Muscle layer of colon (tissue), 2 donors: Measurements from ENCODE around the gene AHCY.

Experiments
- H3K27ac ChIP-seq: one replicate; pipeline ENCODE4 v1.7.0; 2013; ENCODE audit warnings: low read depth, mild to moderate bottlenecking, low read length, moderate library complexity
- H3K27me3 ChIP-seq, 2 donors: one replicate each; pipeline ENCODE4 v1.7.0; 2013; ENCODE audit warnings: low read length in 2 of 2, mild to moderate bottlenecking in 2 of 2; ENCODE audit not compliant: insufficient read depth in 2 of 2, control insufficient read depth in 1 of 2
- H3K36me3 ChIP-seq: one replicate; pipeline ENCODE4 v1.7.0; 2013; ENCODE audit warnings: mild to moderate bottlenecking, low read length; ENCODE audit not compliant: insufficient read depth
- H3K4me1 ChIP-seq: one replicate; pipeline ENCODE4 v1.7.0; 2013; ENCODE audit warnings: mild to moderate bottlenecking, low read length; ENCODE audit not compliant: insufficient read depth
- H3K4me3 ChIP-seq, 2 donors: one replicate each; pipeline ENCODE4 v1.7.0; 2013; ENCODE audit warnings: low read length in 2 of 2, low read depth in 1 of 2, mild to moderate bottlenecking in 1 of 2, moderate library complexity in 1 of 2
- H3K9ac ChIP-seq: one replicate; pipeline ENCODE4 v1.7.0; 2013; ENCODE audit warnings: low read length
- H3K9me3 ChIP-seq: one replicate; pipeline ENCODE4 v1.7.0; 2013; ENCODE audit warnings: mild to moderate bottlenecking, low read length
- donor health status: abdominal sarcoma.
- donor health status: Adenocarcinoma of cecum.

AHCY gene

GRCh38 chr20:34320861-34321260, 17.7 kb upstream of the AHCY start:
- Histone ChIP-seq H3K36me3 (no peaks in the 10 kb centered on the region), H3K27ac (no peak overlapping the region), H3K4me1 (no peaks in the 10 kb centered on the region), H3K9ac (no peak overlapping the region), H3K27me3 (no peaks in the 10 kb centered on the region), H3K4me3 (no peak overlapping the region), H3K9me3 (no peaks in the 10 kb centered on the region)

- H3K4me3 ChIP-seq = no peak overlapping the region
These were observed 15.7 kb upstream of the AHCY start for GRCh38 chr20:34318609-34319443.

GRCh38 chr20:34316196-34316814, 13.2 kb upstream of the AHCY start:
- Histone ChIP-seq H3K27ac (no peak overlapping the region), H3K36me3 (no peaks in the 10 kb centered on the region), H3K9ac (no peak overlapping the region), H3K9me3 (no peaks in the 10 kb centered on the region), H3K4me3 (no peak overlapping the region), H3K4me1 (peaks cover 9% of the 10 kb centered on the region), H3K27me3 (peaks cover 0 to 4% of the 10 kb centered on the region in 2 donors)

More at GRCh38 chr20:34318609-34319443, 15.7 kb upstream of the AHCY start:
- no peaks in the 10 kb centered on the region for H3K27me3 ChIP-seq
- H3K4me1 ChIP-seq = no peaks in the 10 kb centered on the region
- no peaks in the 10 kb centered on the region for H3K36me3 ChIP-seq
- no peak overlapping the region for H3K9ac ChIP-seq
- no peak overlapping the region for H3K27ac ChIP-seq
- no peaks in the 10 kb centered on the region for H3K9me3 ChIP-seq

GRCh38 chr20:34315236-34315635, 12.1 kb upstream of the AHCY start:
- Histone ChIP-seq H3K36me3 (no peaks in the 10 kb centered on the region), H3K4me3 (no peak overlapping the region), H3K27me3 (peaks cover 0 to 4% of the 10 kb centered on the region in 2 donors), H3K9ac (no peak overlapping the region), H3K27ac (no peak overlapping the region), H3K4me1 (peaks cover 9% of the 10 kb centered on the region), H3K9me3 (no peaks in the 10 kb centered on the region)

GRCh38 chr20:34312544-34313217, 9.5 kb upstream of the AHCY start:
- H3K4me1 ChIP-seq = peaks cover 9% of the 10 kb centered on the region
- no peak overlapping the region for H3K9ac ChIP-seq

GRCh38 chr20:34312024-34312460, 8.9 kb upstream of the AHCY start:
- Histone ChIP-seq H3K4me3 (no peak overlapping the region), H3K4me1 (peaks cover 9% of the 10 kb centered on the region), H3K36me3 (no peaks in the 10 kb centered on the region), H3K27ac (no peak overlapping the region), H3K9ac (no peak overlapping the region), H3K9me3 (no peaks in the 10 kb centered on the region), H3K27me3 (peaks cover 0 to 4% of the 10 kb centered on the region in 2 donors)

More at GRCh38 chr20:34312544-34313217, 9.5 kb upstream of the AHCY start:
- H3K9me3 ChIP-seq = no peaks in the 10 kb centered on the region
- H3K27ac ChIP-seq = no peak overlapping the region
- H3K36me3 ChIP-seq = no peaks in the 10 kb centered on the region
- H3K27me3 ChIP-seq = peaks cover 0 to 4% of the 10 kb centered on the region in 2 donors
- no peak overlapping the region for H3K4me3 ChIP-seq

- Histone ChIP-seq H3K9me3 (no peaks in the 10 kb centered on the region), H3K9ac (no peak overlapping the region), H3K4me1 (peaks cover 9% of the 10 kb centered on the region), H3K36me3 (no peaks in the 10 kb centered on the region), H3K27ac (no peak overlapping the region), H3K27me3 (peaks cover 0 to 4% of the 10 kb centered on the region in 2 donors), H3K4me3 (no peak overlapping the region)
These were observed 8.2 kb upstream of the AHCY start for GRCh38 chr20:34311118-34312023.

- peaks cover 9% of the 10 kb centered on the region for H3K4me1 ChIP-seq
- H3K9ac ChIP-seq = no peak overlapping the region
- peaks cover 0 to 4% of the 10 kb centered on the region in 2 donors for H3K27me3 ChIP-seq
- H3K4me3 ChIP-seq = no peak overlapping the region
- no peaks in the 10 kb centered on the region for H3K9me3 ChIP-seq
- H3K27ac ChIP-seq = no peak overlapping the region
- H3K36me3 ChIP-seq = no peaks in the 10 kb centered on the region
These were observed 7.4 kb upstream of the AHCY start for GRCh38 chr20:34310481-34311117.

- Histone ChIP-seq H3K9ac (no peak overlapping the region), H3K27me3 (peaks cover 0 to 4% of the 10 kb centered on the region in 2 donors), H3K9me3 (no peaks in the 10 kb centered on the region), H3K4me3 (no peak overlapping the region), H3K27ac (no peak overlapping the region), H3K36me3 (no peaks in the 10 kb centered on the region), H3K4me1 (peaks cover 9% of the 10 kb centered on the region)
These were observed 6.5 kb upstream of the AHCY start for GRCh38 chr20:34309691-34310090.

GRCh38 chr20:34305333-34306230, 2.4 kb upstream of the AHCY start:
- Histone ChIP-seq H3K4me3 (no peak overlapping the region), H3K9me3 (no peaks in the 10 kb centered on the region), H3K36me3 (no peaks in the 10 kb centered on the region), H3K4me1 (peaks cover 8% of the 10 kb centered on the region), H3K27ac (no peak overlapping the region), H3K9ac (no peak overlapping the region), H3K27me3 (no peaks in the 10 kb centered on the region)
